ENCODE data around the gene ZNF277.
"Not testable (repeated sequence)": the region's sequence is repeated elsewhere in the genome, so short reads cannot be mapped to it uniquely, and the experiment has no call there.

Gene ZNF277

DNA sequence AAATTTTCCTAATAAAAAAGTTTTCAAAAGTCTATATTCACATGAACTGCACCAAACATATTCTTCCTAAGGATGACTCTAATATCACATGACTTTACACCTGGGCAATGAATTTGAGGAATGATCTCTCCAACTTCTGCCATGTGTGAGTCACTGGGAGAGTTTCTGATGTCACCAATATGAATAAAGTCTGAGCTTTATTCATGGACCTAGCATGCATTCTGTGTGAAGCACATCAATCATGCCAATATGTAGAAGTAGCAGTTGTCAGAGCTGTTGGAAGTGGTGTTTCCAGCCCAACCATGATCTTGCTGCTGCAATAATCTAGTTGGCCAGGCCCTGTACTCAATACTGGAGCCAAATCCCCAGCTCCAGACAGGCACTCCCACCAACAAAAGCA, 152.0 kb downstream of the ZNF277 start:
- DNase-seq (ENCODE audit: low read depth): no peak

DNA sequence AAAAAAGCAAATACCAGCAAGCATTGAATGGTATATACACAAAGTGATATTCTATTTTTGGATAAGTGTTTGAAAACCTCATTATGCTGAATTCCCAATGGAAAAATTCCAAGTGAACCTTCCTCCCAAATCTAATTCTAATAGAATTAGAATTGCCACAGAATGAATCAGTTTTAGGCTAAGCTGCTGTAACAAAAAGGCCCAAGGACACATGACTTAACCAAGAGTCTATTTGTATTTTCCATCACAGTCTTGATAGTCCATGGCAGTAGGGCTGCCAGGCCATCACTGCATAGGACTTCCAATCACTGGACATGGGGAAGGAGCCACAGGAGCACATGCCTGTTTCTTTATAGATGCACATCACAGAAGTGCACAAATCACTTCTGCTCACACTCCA, 152.6 kb downstream of the ZNF277 start:
- DNase-seq (ENCODE audit: low read depth): no peak

DNA sequence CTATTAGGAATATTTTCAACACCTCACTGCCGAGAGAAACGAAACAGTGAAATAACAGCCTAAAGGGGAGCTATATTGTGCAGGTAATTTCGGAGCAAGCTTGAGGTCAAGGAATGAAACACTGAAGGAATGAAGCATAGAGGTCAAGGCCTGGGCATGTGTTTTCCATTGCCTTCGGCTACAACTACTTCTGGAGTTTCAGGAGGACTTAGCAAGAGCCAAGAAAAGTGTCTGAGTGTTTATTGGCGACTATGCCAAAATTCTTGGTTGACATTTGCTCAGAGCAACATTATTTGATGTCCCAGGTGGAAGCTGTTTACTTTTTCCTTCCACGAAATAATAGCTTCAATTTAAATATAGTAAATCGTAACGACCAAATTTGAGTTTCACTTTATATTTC, 154.2 kb downstream of the ZNF277 start:
- DNase-seq (ENCODE audit: low read depth): no peak

DNA sequence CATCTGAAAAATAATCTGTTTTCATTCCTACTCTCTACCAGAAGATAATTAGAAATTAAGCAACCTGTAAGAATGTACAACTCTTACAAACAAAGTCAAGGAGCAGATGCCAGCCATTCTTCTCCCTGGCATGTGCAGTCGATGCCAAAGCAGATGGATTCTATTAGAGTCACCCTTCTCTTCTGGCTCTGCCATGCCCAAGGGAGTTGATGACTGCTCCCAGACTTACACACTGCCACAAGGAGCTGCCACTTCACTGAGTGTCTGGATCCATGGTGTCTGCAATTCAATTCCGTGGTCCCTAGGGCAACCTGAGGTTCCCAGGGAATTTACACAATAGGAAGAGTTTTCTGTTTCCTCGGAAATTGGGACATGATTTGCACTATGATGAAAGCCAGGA, 154.7 kb downstream of the ZNF277 start:
- no peak for DNase-seq (ENCODE audit: low read depth)

- no peak for DNase-seq (ENCODE audit: low read depth)
Observed at GRCh38 chr7:112362053-112362650, 155.7 kb downstream of the ZNF277 start.

DNA sequence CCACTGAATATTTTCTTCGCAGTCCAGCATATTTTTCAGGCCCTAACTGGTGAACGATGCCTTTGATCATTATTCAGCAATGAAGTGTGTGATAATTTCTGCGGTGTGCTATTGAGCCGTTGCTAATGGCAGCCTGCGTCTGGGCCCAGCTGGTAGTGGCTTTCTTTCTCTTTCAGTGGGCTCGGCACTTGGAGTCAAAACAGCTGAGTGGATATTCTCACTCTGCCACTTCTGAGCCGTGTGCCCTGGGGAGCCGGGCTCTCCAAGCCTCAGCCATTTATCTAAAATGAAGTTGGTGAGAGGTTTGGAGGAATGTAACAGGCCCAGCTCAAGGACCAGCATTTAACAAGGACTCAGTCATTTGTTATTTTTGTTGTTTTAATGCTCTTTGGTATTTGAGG, 156.2 kb downstream of the ZNF277 start:
- DNase-seq (ENCODE audit: low read depth): no peak

GRCh38 chr7:112364388-112364787, 157.9 kb downstream of the ZNF277 start:
- DNase-seq (ENCODE audit: low read depth): no peak

GRCh38 chr7:112365551-112365950, 159.1 kb downstream of the ZNF277 start:
- no peak for DNase-seq (ENCODE audit: low read depth)

GRCh38 chr7:112366886-112367285, 160.4 kb downstream of the ZNF277 start:
- no peak for DNase-seq (ENCODE audit: low read depth)

DNA sequence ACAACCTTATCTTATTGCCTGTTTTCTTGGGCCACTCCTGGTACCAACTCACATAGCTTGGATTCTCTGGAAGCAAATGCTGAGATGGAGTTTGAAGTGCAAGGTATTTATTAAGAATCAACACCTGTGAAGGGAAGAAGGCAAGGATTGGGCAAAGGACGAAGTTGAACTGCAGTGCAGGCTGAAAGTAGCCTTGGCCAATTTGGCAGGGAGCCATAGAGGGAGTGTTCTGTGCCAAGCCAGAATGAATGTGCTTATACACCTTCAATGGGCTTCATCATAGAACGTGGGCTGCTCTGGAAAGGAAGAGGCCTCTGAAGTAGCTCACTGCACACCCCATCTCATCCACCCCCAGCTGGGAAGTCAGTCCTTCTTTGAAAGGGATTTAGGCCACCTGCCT, 163.9 kb downstream of the ZNF277 start:
- no peak for DNase-seq (ENCODE audit: low read depth)

DNA sequence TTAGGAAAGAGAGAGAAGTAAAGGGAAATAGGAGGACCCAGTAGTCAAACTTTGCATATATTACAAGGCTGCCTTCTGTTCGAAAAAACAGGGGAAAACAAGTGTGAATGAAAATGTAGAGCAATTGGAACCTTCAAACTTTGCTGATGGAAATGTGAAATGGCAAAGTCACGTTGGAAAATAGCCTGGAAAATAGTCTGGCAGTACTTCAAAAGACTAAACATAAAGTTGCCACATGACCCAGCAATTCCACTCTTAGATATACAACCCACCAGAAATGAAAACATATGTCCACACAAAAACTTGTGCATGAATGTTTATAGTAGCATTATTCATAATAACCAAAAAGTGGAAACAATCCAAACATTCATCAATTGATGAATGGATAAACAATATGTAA, 165.2 kb downstream of the ZNF277 start:
- DNase-seq (ENCODE audit: low read depth): no peak

DNA sequence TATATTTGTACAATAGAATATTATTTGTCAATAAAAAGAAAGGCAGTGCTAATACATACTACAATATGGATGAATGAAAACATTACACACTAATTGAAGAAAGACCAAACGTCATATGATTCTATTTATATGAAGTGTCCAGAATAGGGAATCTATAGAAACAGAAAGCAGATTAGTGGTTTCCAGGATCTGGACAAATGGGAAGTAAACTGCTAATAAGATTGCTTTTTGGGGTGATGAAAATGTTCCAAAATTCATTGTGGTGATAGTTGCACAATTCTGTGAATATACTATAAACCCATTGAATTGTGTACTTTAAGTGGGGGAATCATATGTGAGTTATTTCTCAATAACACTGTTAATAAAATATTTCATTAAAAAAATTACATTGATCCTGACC, 165.6 kb downstream of the ZNF277 start:
- DNase-seq (ENCODE audit: low read depth): no peak

GRCh38 chr7:112377593-112377992, 171.1 kb downstream of the ZNF277 start:
- no peak for DNase-seq (ENCODE audit: low read depth)

DNA sequence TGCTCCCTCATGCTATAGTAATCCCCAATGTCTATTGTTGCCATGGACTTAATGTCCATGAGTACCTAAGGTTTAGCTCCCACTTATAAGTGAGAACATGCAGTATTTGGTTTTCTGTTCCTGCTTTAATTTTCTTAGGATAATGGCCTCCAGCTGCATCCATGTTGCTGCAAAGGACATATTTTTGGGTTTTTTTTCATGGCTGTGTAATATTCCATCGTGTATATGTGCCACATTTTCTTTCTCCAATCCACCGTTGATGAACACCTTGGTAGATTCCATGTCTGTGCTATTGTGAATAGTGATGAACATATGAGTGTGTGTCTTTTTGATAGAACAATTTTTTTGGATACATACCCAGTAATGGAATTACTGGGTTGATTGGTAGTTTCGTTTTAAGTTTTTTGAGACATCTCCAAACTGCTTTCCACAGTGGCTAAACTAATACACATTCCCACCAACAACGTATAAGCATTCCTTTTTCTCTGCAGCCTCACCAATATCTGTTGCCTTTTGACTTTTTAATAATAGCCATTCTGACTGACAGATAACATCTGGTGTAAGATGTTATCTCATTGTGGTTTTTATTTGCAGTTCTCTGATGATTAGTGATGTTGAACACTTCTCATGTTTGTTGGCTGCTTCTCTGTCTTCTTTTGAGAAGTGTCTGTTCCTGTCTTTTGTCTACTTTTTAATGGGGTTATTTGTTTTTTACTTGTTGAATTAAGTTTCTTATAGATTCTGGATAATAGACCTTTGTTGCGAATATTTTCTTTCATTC, 175.0 kb downstream of the ZNF277 start:
- DNase-seq (ENCODE audit: low read depth): no peak

- DNase-seq (ENCODE audit: low read depth): no peak
Observed at GRCh38 chr7:112383671-112384417, 177.3 kb downstream of the ZNF277 start.

- DNase-seq (ENCODE audit: low read depth): no peak
Observed at GRCh38 chr7:112385516-112385915, 179.0 kb downstream of the ZNF277 start.

GRCh38 chr7:112386619-112387018, 180.1 kb downstream of the ZNF277 start:
- DNase-seq (ENCODE audit: low read depth): no peak

GRCh38 chr7:112390167-112390566, 183.7 kb downstream of the ZNF277 start:
- DNase-seq (ENCODE audit: low read depth): no peak

DNA sequence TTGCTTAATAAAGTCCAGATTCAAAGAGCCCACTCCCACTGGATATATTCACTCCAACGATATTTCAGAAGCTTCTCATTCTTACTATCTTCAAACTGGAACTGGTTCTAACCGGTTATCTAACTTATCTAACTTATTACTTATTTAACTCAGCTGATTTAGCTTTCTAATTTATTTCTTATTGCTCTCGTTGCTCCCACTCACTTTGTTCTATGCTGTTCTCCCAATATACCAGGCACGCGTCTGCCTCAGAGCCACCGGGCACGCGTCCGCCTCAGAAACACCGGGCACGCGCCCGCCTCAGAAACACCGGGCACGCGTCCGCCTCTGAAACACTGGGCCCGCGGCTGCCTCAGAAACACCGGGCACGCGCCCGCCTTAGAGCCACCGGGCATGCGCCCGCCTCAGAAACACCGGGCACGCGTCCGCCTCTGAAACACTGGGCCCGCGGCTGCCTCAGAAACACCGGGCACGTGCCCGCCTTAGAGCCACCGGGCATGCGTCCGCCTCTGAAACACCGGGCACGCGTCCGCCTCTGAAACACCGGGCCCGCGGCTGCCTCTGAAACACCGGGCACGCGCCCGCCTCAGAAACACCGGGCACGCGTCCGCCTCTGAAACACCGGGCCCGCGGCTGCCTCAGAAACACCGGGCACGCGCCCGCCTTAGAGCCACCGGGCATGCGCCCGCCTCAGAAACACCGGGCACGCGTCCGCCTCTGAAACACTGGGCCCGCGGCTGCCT, 184.8 kb downstream of the ZNF277 start:
- DNase-seq (ENCODE audit: low read depth): not testable (repeated sequence)

GRCh38 chr7:112391841-112392286, 185.4 kb downstream of the ZNF277 start:
- not testable (repeated sequence) for DNase-seq (ENCODE audit: low read depth)
